Tongue (tissue), 2 donors: Measurements from ENCODE around the gene UBR2. TPM values are rescaled to one million over a fixed set of nuclear protein-coding genes. Genes with fewer than 3 reads are reported as not detected.
A peak's percentile ranks its signal among the peaks of the same experiment; 100 is the strongest.

Source experiments
- DNase-seq: peaks from one replicate; pipeline ENCODE4 v3.0.0-alpha.2; 2015
- total RNA-seq: library from RNA; depleted of rRNA; stranded (reverse); fragments of >200 nt; gene quantifications from one replicate; pipeline ENCODE4 v1.2.3, GENCODE V29; 2014

UBR2 gene
- 42.1 TPM for total RNA-seq

- DNase-seq = peak; percentile 99
These were observed at the start of gene UBR2 for GRCh38 chr6:42563697-42564505. Gene UBR2 (plus strand): TSS chr6:42564029. CDS start chr6:42564320, 291 bp downstream.

- DNase-seq = no peak
These were observed 49.1 kb upstream of the UBR2 start for GRCh38 chr6:42514745-42515144.

- DNase-seq = no peak
These were observed 44.0 kb upstream of the UBR2 start for GRCh38 chr6:42519779-42520178.

GRCh38 chr6:42520786-42521607, 42.8 kb upstream of the UBR2 start:
- DNase-seq = peak; percentile 24

GRCh38 chr6:42522036-42522435, 41.8 kb upstream of the UBR2 start:
- DNase-seq = no peak

- no peak for DNase-seq
These were observed 40.7 kb upstream of the UBR2 start for GRCh38 chr6:42522942-42523814.

GRCh38 chr6:42525206-42525605, 38.6 kb upstream of the UBR2 start:
- no peak for DNase-seq

GRCh38 chr6:42526616-42527015, 37.2 kb upstream of the UBR2 start:
- no peak for DNase-seq

- no peak for DNase-seq
These were observed 36.6 kb upstream of the UBR2 start for GRCh38 chr6:42527204-42527603.

GRCh38 chr6:42530296-42530695, 33.5 kb upstream of the UBR2 start:
- no peak for DNase-seq

GRCh38 chr6:42530751-42531150, 33.1 kb upstream of the UBR2 start:
- DNase-seq = no peak

- peak; percentile 66 for DNase-seq
These were observed 31.7 kb upstream of the UBR2 start for GRCh38 chr6:42532038-42532669.

GRCh38 chr6:42533794-42534193, 30.0 kb upstream of the UBR2 start:
- DNase-seq = no peak

GRCh38 chr6:42537536-42537935, 26.3 kb upstream of the UBR2 start:
- DNase-seq = no peak

GRCh38 chr6:42539135-42539534, 24.7 kb upstream of the UBR2 start:
- no peak for DNase-seq

- DNase-seq = no peak
These were observed 18.5 kb upstream of the UBR2 start for GRCh38 chr6:42545226-42545773.

GRCh38 chr6:42547407-42548329, 16.2 kb upstream of the UBR2 start:
- DNase-seq = peak; percentile 90

- DNase-seq = no peak
These were observed 13.6 kb upstream of the UBR2 start for GRCh38 chr6:42550277-42550676.

GRCh38 chr6:42551217-42551616, 12.6 kb upstream of the UBR2 start:
- no peak for DNase-seq

- no peak for DNase-seq
These were observed 11.4 kb upstream of the UBR2 start for GRCh38 chr6:42552380-42552779.
